HEK293 (cell line): ENCODE data around the gene UGT1A9.

ENCODE experiments used
- CTCF ChIA-PET: fragments of 350-600 bp; formaldehyde crosslinking; extraction: SDS; loops from one replicate; lab custom pipeline; 2021; ENCODE audit warnings: antibody characterized with exemption; lab: Yijun Ruan, JAX
- POLR2A ChIA-PET: fragments of 300-600 bp; formaldehyde crosslinking; extraction: SDS; loops from one replicate; lab custom pipeline; 2020; ENCODE audit warnings: antibody characterized with exemption, inconsistent platforms; lab: Yijun Ruan, JAX
- H3K27ac ChIP-seq: fragments of 200-500 bp; sonication (Bioruptor generic); 2 replicates; pipeline ENCODE4 v1.5.1; 2014; ENCODE audit warnings: low read depth, low read length, control low read depth, inconsistent platforms; ENCODE audit errors: extremely low read depth
- H3K36me3 ChIP-seq, 2 experiments: fragments of 200-500 bp in 1 of 2; sonication (Bioruptor generic) in 1 of 2; 1 replicate in 1 of 2; 2 replicates in 1 of 2; pipeline ENCODE4 v1.5.1; 2014 to 2017; ENCODE audit warnings: inconsistent platforms in 2 of 2, low read length in 2 of 2; ENCODE audit not compliant: control insufficient read depth in 2 of 2, insufficient read depth in 1 of 2
- H3K4me1 ChIP-seq: fragments of 200-500 bp; sonication (Bioruptor generic); 2 replicates; pipeline ENCODE4 v1.5.1; 2014; ENCODE audit warnings: mild to moderate bottlenecking, low read length, inconsistent platforms; ENCODE audit not compliant: control insufficient read depth, insufficient read depth
- H3K4me3 ChIP-seq: 2 replicates; pipeline ENCODE4 v1.5.1; 2011; ENCODE audit warnings: low read depth, mild to moderate bottlenecking, control low read depth, low read length, moderate library complexity
- H3K9me3 ChIP-seq: fragments of 200-500 bp; sonication (Bioruptor generic); 2 replicates; pipeline ENCODE4 v1.5.1; 2014; ENCODE audit warnings: low read depth, low read length, inconsistent platforms; ENCODE audit not compliant: control insufficient read depth, insufficient read depth
- ATF2 ChIP-seq: fragments of 450-650 bp; formaldehyde crosslinking; IDR thresholded peaks from 2 replicates; pipeline ENCODE4 v1.5.1; 2016; ENCODE audit warnings: missing biosample characterization, missing genetic modification characterization, low read depth
- GLI4 ChIP-seq: fragments of 450-650 bp; formaldehyde crosslinking; IDR thresholded peaks from 2 replicates; pipeline ENCODE4 v1.5.1; 2016; ENCODE audit warnings: missing biosample characterization, missing genetic modification characterization
- MZF1 ChIP-seq: fragments of 450-650 bp; formaldehyde crosslinking; IDR thresholded peaks from 2 replicates; pipeline ENCODE4 v1.5.1; 2017; ENCODE audit warnings: missing biosample characterization, missing genetic modification characterization, borderline replicate concordance
- PRDM1 ChIP-seq: fragments of 450-650 bp; formaldehyde crosslinking; IDR thresholded peaks from 2 replicates; pipeline ENCODE4; 2016; ENCODE audit warnings: missing biosample characterization, missing genetic modification characterization
- SCRT2 ChIP-seq: fragments of 450-650 bp; formaldehyde crosslinking; IDR thresholded peaks from 2 replicates; pipeline ENCODE4 v1.5.1; 2016; ENCODE audit warnings: missing biosample characterization, missing genetic modification characterization
- YY1 ChIP-seq: fragments of 450-650 bp; formaldehyde crosslinking; IDR thresholded peaks from 2 replicates; pipeline ENCODE4 v1.5.1; 2018; ENCODE audit warnings: missing biosample characterization, missing genetic modification characterization
- ZBTB17 ChIP-seq: fragments of 450-650 bp; formaldehyde crosslinking; IDR thresholded peaks from 2 replicates; pipeline ENCODE4 v1.5.1; 2016; ENCODE audit warnings: missing biosample characterization, missing genetic modification characterization
- ZFP37 ChIP-seq: fragments of 450-650 bp; formaldehyde crosslinking; IDR thresholded peaks from 2 replicates; pipeline ENCODE4 v1.5.1; 2016; ENCODE audit warnings: missing biosample characterization, missing genetic modification characterization
- ZNF600 ChIP-seq: fragments of 450-650 bp; formaldehyde crosslinking; IDR thresholded peaks from 2 replicates; pipeline ENCODE4 v1.5.1; 2016; ENCODE audit warnings: missing biosample characterization, missing genetic modification characterization
- ZNF623 ChIP-seq: fragments of 450-650 bp; formaldehyde crosslinking; IDR thresholded peaks from 2 replicates; pipeline ENCODE4 v1.5.1; 2016; ENCODE audit warnings: missing biosample characterization, missing genetic modification characterization
- ZNF645 ChIP-seq: fragments of 450-650 bp; formaldehyde crosslinking; IDR thresholded peaks from 2 replicates; pipeline ENCODE4; 2016; ENCODE audit warnings: missing biosample characterization, missing genetic modification characterization
- ZNF670 ChIP-seq: fragments of 450-650 bp; formaldehyde crosslinking; IDR thresholded peaks from 2 replicates; pipeline ENCODE4 v1.5.1; 2016; ENCODE audit warnings: missing biosample characterization, missing genetic modification characterization, low read depth
- ZNF677 ChIP-seq: fragments of 450-650 bp; IDR thresholded peaks from 2 replicates; pipeline ENCODE4 v1.5.0; 2018; ENCODE audit warnings: missing biosample characterization, mild to moderate bottlenecking, missing genetic modification characterization, moderate library complexity
- ZNF707 ChIP-seq: fragments of 450-650 bp; formaldehyde crosslinking; IDR thresholded peaks from 2 replicates; pipeline ENCODE4 v1.5.1; 2016; ENCODE audit warnings: missing biosample characterization, missing genetic modification characterization
- ZNF785 ChIP-seq: fragments of 450-650 bp; formaldehyde crosslinking; IDR thresholded peaks from 2 replicates; pipeline ENCODE4 v1.5.1; 2016; ENCODE audit warnings: missing biosample characterization, missing genetic modification characterization
- ZSCAN23 ChIP-seq: fragments of 450-650 bp; formaldehyde crosslinking; IDR thresholded peaks from 2 replicates; pipeline ENCODE4 v1.5.1; 2016; ENCODE audit warnings: missing biosample characterization, missing genetic modification characterization
- TF ChIP-seq, protein P1 (sequence below): fragments of 450-650 bp; formaldehyde crosslinking; IDR thresholded peaks from 2 replicates; pipeline ENCODE4 v1.5.1; 2016; ENCODE audit warnings: missing biosample characterization, missing genetic modification characterization
- TF ChIP-seq, protein P2 (sequence below): fragments of 450-650 bp; formaldehyde crosslinking; conservative IDR thresholded peaks from 2 replicates; pipeline ENCODE4 v1.5.1; 2016; ENCODE audit warnings: low read depth, missing biosample characterization, missing genetic modification characterization
- TF ChIP-seq, protein P3 (sequence below): fragments of 450-650 bp; formaldehyde crosslinking; IDR thresholded peaks from 2 replicates; pipeline ENCODE4 v1.5.1; 2016; ENCODE audit warnings: missing biosample characterization, missing genetic modification characterization

UGT1A9 gene

DNA sequence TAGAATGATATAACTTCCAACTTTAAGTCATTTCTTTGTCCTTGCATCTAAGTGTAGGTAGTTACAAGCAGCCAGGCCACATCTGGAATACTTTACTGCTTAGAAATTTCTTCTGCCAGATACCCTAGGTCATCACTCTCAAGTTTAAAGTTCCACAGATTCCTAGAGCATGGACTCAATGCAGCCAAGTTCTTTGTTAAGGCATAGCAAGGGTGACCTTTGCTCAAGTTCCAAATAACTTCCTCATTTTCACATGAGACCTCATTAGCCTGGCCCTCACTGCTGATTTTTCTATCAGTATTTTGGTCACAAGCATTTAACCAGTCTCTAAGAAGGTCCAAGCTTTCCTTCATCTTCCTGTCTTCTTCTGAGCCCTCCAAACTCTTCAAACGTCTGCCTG, 7.8 kb upstream of the UGT1A9 start:
- no peak for TF ChIP-seq ZNF600
- TF ChIP-seq, protein P1, sequence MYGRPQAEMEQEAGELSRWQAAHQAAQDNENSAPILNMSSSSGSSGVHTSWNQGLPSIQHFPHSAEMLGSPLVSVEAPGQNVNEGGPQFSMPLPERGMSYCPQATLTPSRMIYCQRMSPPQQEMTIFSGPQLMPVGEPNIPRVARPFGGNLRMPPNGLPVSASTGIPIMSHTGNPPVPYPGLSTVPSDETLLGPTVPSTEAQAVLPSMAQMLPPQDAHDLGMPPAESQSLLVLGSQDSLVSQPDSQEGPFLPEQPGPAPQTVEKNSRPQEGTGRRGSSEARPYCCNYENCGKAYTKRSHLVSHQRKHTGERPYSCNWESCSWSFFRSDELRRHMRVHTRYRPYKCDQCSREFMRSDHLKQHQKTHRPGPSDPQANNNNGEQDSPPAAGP: no peak
- TF ChIP-seq ATF2 (tag by site-specific recombination): no peak
- TF ChIP-seq ZFP37: no peak
- TF ChIP-seq MZF1 (tag by site-specific recombination): no peak
- TF ChIP-seq ZNF785 (tag by site-specific recombination): no peak
- TF ChIP-seq ZNF707 (tag by site-specific recombination): no peak
- no peaks in the 10 kb centered on the region for H3K4me1 ChIP-seq
- ChIA-PET CTCF (no interaction called here), POLR2A (no interaction called here)
- H3K36me3 ChIP-seq: no peaks in the 10 kb centered on the region
- no peaks in the 10 kb centered on the region for H3K9me3 ChIP-seq
- H3K4me3 ChIP-seq: no peak overlapping the region
- no peak overlapping the region for H3K27ac ChIP-seq

DNA sequence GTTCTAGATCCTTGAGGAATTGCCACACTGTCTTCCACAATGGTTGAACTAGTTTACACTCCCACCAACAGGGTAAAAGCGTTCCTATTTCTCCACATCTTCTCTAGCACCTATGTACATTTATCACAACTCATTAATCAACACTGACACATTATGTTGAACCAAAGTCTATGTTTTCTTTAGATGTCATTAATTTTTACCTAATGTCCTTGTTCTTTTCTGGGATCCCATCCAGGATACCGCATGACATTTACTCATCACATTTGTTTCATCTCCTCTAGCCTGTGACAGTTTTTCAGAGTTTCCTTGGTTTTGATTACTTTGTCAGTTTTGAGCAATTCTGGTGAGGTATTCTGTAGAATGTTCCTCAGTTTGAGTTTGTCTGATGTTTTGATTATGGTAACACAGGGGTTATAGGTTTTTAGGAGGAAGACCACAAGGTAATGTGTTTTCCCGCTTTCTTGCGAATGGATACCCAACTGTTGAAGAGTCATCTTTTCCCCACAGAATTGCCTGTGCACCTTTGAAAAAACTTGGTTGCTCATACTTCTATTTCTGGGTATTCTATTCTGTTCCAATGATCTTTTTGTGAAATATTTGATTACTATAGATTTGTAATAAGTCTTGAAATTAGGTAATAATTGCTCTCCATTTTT, 3.0 kb upstream of the UGT1A9 start:
- no peaks in the 10 kb centered on the region for H3K9me3 ChIP-seq
- ChIA-PET POLR2A (no interaction called here), CTCF (no interaction called here)
- H3K4me3 ChIP-seq: no peak overlapping the region
- no peaks in the 10 kb centered on the region for H3K36me3 ChIP-seq
- no peaks in the 10 kb centered on the region for H3K4me1 ChIP-seq
- H3K27ac ChIP-seq: no peak overlapping the region
- TF ChIP-seq PRDM1 (tag by site-specific recombination) (no peak), ATF2 (tag by site-specific recombination) (no peak), ZSCAN23 (tag by site-specific recombination) (no peak)

GRCh38 chr2:233672886-233673285, 1.2 kb downstream of the UGT1A9 start:
- POLR2A ChIA-PET: no interaction called here
- Histone ChIP-seq H3K27ac (no peak overlapping the region), H3K9me3 (no peaks in the 10 kb centered on the region), H3K4me3 (no peak overlapping the region), H3K4me1 (peaks cover 4% of the 10 kb centered on the region; the same call in 1 of the 2 replicates), H3K36me3 (no peaks in the 10 kb centered on the region)
- CTCF ChIA-PET: no interaction called here
- TF ChIP-seq ZNF677 (tag by site-specific recombination) (no peak), ZNF645 (tag by site-specific recombination) (no peak), SCRT2 (no peak), ZNF670 (tag by site-specific recombination) (no peak), ZSCAN23 (tag by site-specific recombination) (no peak), GLI4 (no peak), ZNF623 (tag by site-specific recombination) (no peak), YY1 (tag by site-specific recombination) (no peak), ZBTB17 (tag by site-specific recombination) (no peak)
- TF ChIP-seq, protein P2, sequence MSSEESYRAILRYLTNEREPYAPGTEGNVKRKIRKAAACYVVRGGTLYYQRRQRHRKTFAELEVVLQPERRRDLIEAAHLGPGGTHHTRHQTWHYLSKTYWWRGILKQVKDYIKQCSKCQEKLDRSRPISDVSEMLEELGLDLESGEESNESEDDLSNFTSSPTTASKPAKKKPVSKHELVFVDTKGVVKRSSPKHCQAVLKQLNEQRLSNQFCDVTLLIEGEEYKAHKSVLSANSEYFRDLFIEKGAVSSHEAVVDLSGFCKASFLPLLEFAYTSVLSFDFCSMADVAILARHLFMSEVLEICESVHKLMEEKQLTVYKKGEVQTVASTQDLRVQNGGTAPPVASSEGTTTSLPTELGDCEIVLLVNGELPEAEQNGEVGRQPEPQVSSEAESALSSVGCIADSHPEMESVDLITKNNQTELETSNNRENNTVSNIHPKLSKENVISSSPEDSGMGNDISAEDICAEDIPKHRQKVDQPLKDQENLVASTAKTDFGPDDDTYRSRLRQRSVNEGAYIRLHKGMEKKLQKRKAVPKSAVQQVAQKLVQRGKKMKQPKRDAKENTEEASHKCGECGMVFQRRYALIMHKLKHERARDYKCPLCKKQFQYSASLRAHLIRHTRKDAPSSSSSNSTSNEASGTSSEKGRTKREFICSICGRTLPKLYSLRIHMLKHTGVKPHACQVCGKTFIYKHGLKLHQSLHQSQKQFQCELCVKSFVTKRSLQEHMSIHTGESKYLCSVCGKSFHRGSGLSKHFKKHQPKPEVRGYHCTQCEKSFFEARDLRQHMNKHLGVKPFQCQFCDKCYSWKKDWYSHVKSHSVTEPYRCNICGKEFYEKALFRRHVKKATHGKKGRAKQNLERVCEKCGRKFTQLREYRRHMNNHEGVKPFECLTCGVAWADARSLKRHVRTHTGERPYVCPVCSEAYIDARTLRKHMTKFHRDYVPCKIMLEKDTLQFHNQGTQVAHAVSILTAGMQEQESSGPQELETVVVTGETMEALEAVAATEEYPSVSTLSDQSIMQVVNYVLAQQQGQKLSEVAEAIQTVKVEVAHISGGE (tag by site-specific recombination): no peak
- TF ChIP-seq, protein P3, sequence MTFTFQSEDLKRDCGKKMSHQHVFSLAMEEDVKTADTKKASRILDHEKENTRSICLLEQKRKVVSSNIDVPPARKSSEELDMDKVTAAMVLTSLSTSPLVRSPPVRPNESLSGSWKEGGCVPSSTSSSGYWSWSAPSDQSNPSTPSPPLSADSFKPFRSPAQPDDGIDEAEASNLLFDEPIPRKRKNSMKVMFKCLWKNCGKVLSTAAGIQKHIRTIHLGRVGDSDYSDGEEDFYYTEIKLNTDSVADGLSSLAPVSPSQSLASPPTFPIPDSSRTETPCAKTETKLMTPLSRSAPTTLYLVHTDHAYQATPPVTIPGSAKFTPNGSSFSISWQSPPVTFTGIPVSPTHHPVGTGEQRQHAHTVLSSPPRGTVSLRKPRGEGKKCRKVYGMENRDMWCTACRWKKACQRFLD (tag by site-specific recombination): no peak
- TF ChIP-seq, protein P1: no peak
